NCI-H2171 (cell line): Measurements from ENCODE around the gene ARHGAP40.

Experiments
- DNase-seq: peaks from one replicate; lab custom pipeline; 2025; lab: John Stamatoyannopoulos, UW

Gene ARHGAP40

DNA sequence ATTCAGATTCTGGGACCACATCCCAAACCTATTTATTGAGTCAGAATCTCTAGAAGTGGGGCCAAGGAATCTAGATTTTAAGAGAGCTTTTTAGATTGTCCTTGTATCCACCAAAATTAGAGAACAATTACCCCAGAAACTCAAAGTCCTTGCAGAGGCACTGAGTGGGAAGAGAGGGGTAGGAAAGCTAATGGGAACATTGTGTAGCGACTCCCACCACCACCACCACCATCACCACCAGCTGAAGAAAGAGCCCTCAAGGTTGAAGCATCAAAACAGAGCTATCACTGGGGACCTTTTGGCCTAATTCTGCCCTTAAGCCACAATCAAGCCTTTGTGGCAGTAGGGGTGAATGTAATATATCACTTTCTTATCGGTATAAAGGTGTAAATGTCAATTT lies 83.7 kb downstream of the ARHGAP40 start:
- DNase-seq: no peak

DNA sequence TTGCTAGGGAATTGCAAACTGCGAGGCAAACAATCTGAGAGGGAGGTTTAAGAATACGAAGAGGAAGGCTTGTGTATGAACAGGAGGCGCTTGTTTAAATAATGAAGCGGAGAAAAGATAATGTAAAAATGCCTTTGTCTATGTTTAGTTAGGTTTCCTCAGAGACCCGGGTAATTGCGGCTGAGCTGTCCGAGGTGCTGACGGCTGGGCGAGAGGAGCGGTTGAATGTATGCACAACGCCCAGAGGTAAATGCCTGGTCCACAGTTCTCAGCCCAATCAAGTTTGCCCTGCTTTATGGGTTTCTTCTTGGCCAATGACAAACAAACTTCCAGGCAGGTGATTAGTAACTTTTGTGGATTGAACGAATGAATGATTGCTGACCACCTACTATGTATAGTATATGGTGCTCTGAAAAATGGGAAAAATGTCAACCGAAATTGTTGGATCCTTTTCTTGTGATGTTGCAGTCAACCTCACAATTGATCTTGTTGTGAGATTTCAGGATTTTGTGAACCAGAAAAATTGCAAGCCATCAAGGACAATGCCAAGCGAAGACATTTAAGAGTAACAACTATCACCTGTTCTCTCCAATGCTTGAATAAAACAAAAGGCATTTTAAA lies 84.4 kb downstream of the ARHGAP40 start:
- no peak for DNase-seq

GRCh38 chr20:38692436-38693411 lies 91.1 kb downstream of the ARHGAP40 start:
- no peak for DNase-seq

- DNase-seq: no peak
Observed at GRCh38 chr20:38697306-38697705, 95.7 kb downstream of the ARHGAP40 start.

- no peak for DNase-seq
Observed at GRCh38 chr20:38698541-38698940, 96.9 kb downstream of the ARHGAP40 start.

DNA sequence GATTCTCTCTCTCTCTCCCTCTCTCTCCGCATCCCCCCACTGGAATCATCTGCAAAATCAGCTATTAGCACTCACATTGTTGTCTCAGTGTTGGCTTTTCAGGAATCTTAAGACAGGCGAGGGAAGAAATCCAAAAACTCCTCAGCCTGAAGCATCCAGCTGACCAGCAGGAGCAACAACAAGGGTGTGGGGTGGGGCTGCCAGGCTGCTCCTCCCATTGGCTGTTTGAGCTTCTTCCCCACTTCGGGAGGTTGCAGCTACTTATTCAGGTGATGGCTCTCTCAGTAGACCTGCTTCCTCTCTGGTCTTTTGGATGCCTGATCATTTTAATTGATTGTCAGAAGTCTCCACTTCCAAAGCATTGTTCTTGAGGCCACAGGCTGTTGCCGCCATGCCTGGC lies 98.5 kb downstream of the ARHGAP40 start:
- no peak for DNase-seq
